CD4-positive, alpha-beta memory T cell (primary cell): Measurements from ENCODE around the gene HAUS2. TPM values are rescaled to one million over a fixed set of nuclear protein-coding genes. Genes with fewer than 3 reads are reported as not detected.
A peak's percentile ranks its signal among the peaks of the same experiment; 100 is the strongest.

ENCODE experiments used
- CTCF ChIA-PET: fragments of 350-600 bp; sonication (Branson Sonifier 250); formaldehyde crosslinking; loops from one replicate; lab custom pipeline; 2021; ENCODE audit warnings: inconsistent platforms; ENCODE audit not compliant: partially characterized antibody; lab: Charles Lee
- POLR2A ChIA-PET: fragments of 350-600 bp; sonication (Branson Sonifier 250); formaldehyde crosslinking; loops from one replicate; lab custom pipeline; 2021; ENCODE audit not compliant: partially characterized antibody; lab: Charles Lee
- DNase-seq, 5 donors: peaks; one replicate each; pipeline versions ENCODE4 v3.0.0 to v3.0.0-alpha.2; 2020 to 2022; ENCODE audit warnings: mixed read lengths in 1 of 5
- H3K27ac ChIP-seq: one replicate; pipeline ENCODE4 v1.7.0; 2013; ENCODE audit warnings: low read depth, low read length
- H3K27me3 ChIP-seq: 2 replicates; pipeline ENCODE4 v1.7.0; 2013; ENCODE audit warnings: mild to moderate bottlenecking, low read length, moderate library complexity; ENCODE audit not compliant: insufficient read depth
- H3K36me3 ChIP-seq: 2 replicates; pipeline ENCODE4 v1.7.0; 2013; ENCODE audit warnings: mild to moderate bottlenecking, low read length, moderate library complexity; ENCODE audit not compliant: insufficient read depth
- H3K4me1 ChIP-seq: 2 replicates; pipeline ENCODE4 v1.7.0; 2013; ENCODE audit warnings: mild to moderate bottlenecking, low read length, moderate library complexity; ENCODE audit not compliant: insufficient read depth
- H3K4me3 ChIP-seq, 2 donors: one replicate each; pipeline ENCODE4 v1.7.0; 2013; ENCODE audit warnings: low read length in 2 of 2, mild to moderate bottlenecking in 1 of 2
- H3K9me3 ChIP-seq, 2 donors: one replicate each; pipeline ENCODE4 v1.7.0; 2013; ENCODE audit warnings: low read length in 2 of 2, control low read depth in 1 of 2; ENCODE audit not compliant: control insufficient read depth in 1 of 2
- H3K27ac Mint-ChIP-seq, 7 donors: one replicate each; pipeline ENCODE4 v1.8.0; 2020 to 2021; ENCODE audit warnings: mixed read lengths in 7 of 7, mild to moderate bottlenecking in 6 of 7, inconsistent platforms in 3 of 7, moderate library complexity in 3 of 7
- H3K27me3 Mint-ChIP-seq, 2 donors: one replicate each; pipeline ENCODE4 v1.8.0; 2020 to 2021; ENCODE audit warnings: mixed read lengths in 2 of 2
- H3K36me3 Mint-ChIP-seq, 2 donors: one replicate each; pipeline ENCODE4 v1.8.0; 2020 to 2021; ENCODE audit warnings: mixed read lengths in 2 of 2, inconsistent platforms in 1 of 2, mild to moderate bottlenecking in 1 of 2
- H3K4me1 Mint-ChIP-seq, 4 donors: one replicate each; pipeline ENCODE4 v1.8.0; 2020 to 2021; ENCODE audit warnings: mixed read lengths in 4 of 4, mild to moderate bottlenecking in 1 of 4
- H3K4me3 Mint-ChIP-seq, 8 donors: one replicate each; pipeline ENCODE4 v1.8.0; 2020 to 2021; ENCODE audit warnings: mixed read lengths in 8 of 8, mild to moderate bottlenecking in 7 of 8, moderate library complexity in 6 of 8, inconsistent platforms in 3 of 8
- H3K9me3 Mint-ChIP-seq, 8 donors: one replicate each; pipeline ENCODE4 v1.8.0; 2020 to 2021; ENCODE audit warnings: mixed read lengths in 8 of 8, mild to moderate bottlenecking in 5 of 8, inconsistent platforms in 3 of 8, moderate library complexity in 1 of 8
- intact Hi-C: fragments of 100-400 bp; cut with micrococcal nuclease; formaldehyde crosslinking; loops from one replicate; pipeline ENCODE4 v1.15.1; 2023
- polyA plus RNA-seq, 2 donors: library from polyadenylated mRNA; unstranded; fragments of 300-500 nt; fragmentation: Illumina TruSeq; gene quantifications; one replicate each; pipeline ENCODE4 v1.2.3, GENCODE V29; 2021
- total RNA-seq, 2 experiments: library from RNA; stranded (reverse); gene quantifications; one replicate each; pipeline ENCODE4 v1.2.3, GENCODE V29; 2021

HAUS2 gene
- total RNA-seq (10 to 100 TPM; 16.4 to 20.0 TPM), polyA plus RNA-seq (10 to 100 TPM; 26.4 to 28.2 TPM)

- Mint-ChIP-seq H3K4me1 (peaks cover 36 to 71% (median 53%) of the 10 kb centered on the region in 4 donors), H3K27ac (peak within 1 kb of the TSS; percentile 87 to 100 (median 98)), H3K4me3 (peak within 1 kb of the TSS; percentile 93 to 100 (median 96)), H3K9me3 (no peaks in the 10 kb centered on the region), H3K27me3 (no peaks in the 10 kb centered on the region), H3K36me3 (peaks cover 12 to 40% of the 10 kb centered on the region in 2 donors)
- peak within 1 kb of the TSS; percentile 88 for H3K27ac ChIP-seq
- ChIA-PET POLR2A (interaction anchor here (0.8 to 5.6 kb wide), 16 partner anchors 10 to 275 kb away, joined by 3 to 60 read pairs (median 4); partner anchors contain the start of genes GANC, SNAP23, STARD9 and TMEM87A), CTCF (interaction anchor here (1.0 to 1.3 kb wide), 3 partner anchors 33 to 103 kb away, joined by 3 to 4 read pairs (median 3); partner anchors contain the start of gene SNAP23)
- H3K27me3 ChIP-seq = no peaks in the 10 kb centered on the region
- intact Hi-C loops = loop anchor here (1.0 to 2.0 kb wide), 4 partner anchors 27 to 102 kb away; partner anchors contain the start of genes STARD9 and ZNF106
- H3K9me3 ChIP-seq = no peaks in the 10 kb centered on the region
- H3K36me3 ChIP-seq = peaks cover 11% of the 10 kb centered on the region
- DNase-seq = peak; percentile 85 to 89 (median 86)
- H3K4me1 ChIP-seq = peaks cover 52% of the 10 kb centered on the region
- peak within 1 kb of the TSS; percentile 92 to 99 for H3K4me3 ChIP-seq
These were observed at the start of gene HAUS2, which contains the start of gene LRRC57 for GRCh38 chr15:42548249-42549031. Gene HAUS2 (plus strand): TSS chr15:42548838. CDS start chr15:42548873, 35 bp downstream. Gene LRRC57 (minus strand): TSS chr15:42548793. CDS start chr15:42548434, 359 bp downstream.

- no peak overlapping the region for H3K27ac ChIP-seq
- H3K27ac Mint-ChIP-seq = peak overlapping the region in 1 of 7 donors; percentile 11
- CTCF ChIA-PET = interaction anchor here (1.2 kb wide), 1 partner anchor 426 kb away, joined by 3 read pairs; no protein-coding TSS in a partner anchor
These were observed 48.6 kb upstream of the HAUS2 start for GRCh38 chr15:42499858-42500609.

DNA sequence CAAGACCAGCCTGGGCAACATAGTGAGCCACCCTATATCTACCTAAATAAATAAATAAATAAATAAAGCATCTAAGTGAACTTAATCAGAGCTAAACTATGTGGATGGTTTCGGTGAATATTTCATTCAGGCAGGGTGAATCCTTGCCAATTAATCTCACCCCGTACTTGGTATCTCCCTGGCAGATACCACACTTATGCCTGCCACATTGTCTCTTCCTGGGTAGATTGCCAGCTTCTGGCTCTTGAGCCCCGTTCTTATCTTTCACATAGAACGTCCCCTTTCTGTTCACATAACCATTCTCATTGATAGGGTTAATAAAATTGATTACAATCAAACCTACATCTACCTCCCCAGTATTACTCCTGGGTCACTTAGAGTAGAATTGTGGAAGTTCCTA is 46.2 kb upstream of the HAUS2 start:
- no peaks in the 10 kb centered on the region for H3K36me3 ChIP-seq
- no peak overlapping the region for H3K27ac Mint-ChIP-seq
- no peak overlapping the region for H3K4me3 Mint-ChIP-seq
- peaks cover 14 to 29% (median 21%) of the 10 kb centered on the region in 4 donors for H3K4me1 Mint-ChIP-seq
- H3K9me3 Mint-ChIP-seq = no peaks in the 10 kb centered on the region
- H3K9me3 ChIP-seq = no peaks in the 10 kb centered on the region
- CTCF ChIA-PET = interaction anchor here (1.4 kb wide), 1 partner anchor 13 kb away, joined by 3 read pairs; no protein-coding TSS in a partner anchor
- POLR2A ChIA-PET = interaction anchor here (1.1 to 1.4 kb wide), 2 partner anchors 12 to 15 kb away, joined by 3 to 7 read pairs; partner anchors contain the start of gene ZNF106
- no peak overlapping the region for H3K27ac ChIP-seq
- peaks cover 0 to 6% of the 10 kb centered on the region in 2 donors for H3K36me3 Mint-ChIP-seq
- intact Hi-C loops = no loop called here
- no peak overlapping the region for H3K4me3 ChIP-seq
- H3K27me3 Mint-ChIP-seq = no peaks in the 10 kb centered on the region
- no peak for DNase-seq
- H3K4me1 ChIP-seq = peaks cover 13% of the 10 kb centered on the region
- no peaks in the 10 kb centered on the region for H3K27me3 ChIP-seq

More at GRCh38 chr15:42499858-42500609, 48.6 kb upstream of the HAUS2 start:
- Histone ChIP-seq H3K4me1 (peaks cover 24% of the 10 kb centered on the region), H3K36me3 (no peaks in the 10 kb centered on the region), H3K4me3 (no peak overlapping the region), H3K27me3 (no peaks in the 10 kb centered on the region), H3K9me3 (no peaks in the 10 kb centered on the region)
- intact Hi-C loops = no loop called here
- Mint-ChIP-seq H3K27me3 (no peaks in the 10 kb centered on the region), H3K4me1 (peaks cover 28 to 53% (median 40%) of the 10 kb centered on the region in 4 donors), H3K4me3 (no peak overlapping the region), H3K9me3 (no peaks in the 10 kb centered on the region), H3K36me3 (peaks cover 0 to 11% of the 10 kb centered on the region in 2 donors)
- POLR2A ChIA-PET = interaction anchor here (2.9 kb wide), 1 partner anchor 9 kb away, joined by 17 read pairs; the partner anchor contains the start of gene ZNF106
- DNase-seq = no peak

GRCh38 chr15:42503825-42504224 is 44.8 kb upstream of the HAUS2 start:
- POLR2A ChIA-PET = interaction anchor here (1.0 kb wide), 2 partner anchors 9 to 13 kb away, joined by 4 to 7 read pairs; partner anchors contain the start of gene ZNF106
- Histone ChIP-seq H3K27me3 (no peaks in the 10 kb centered on the region), H3K4me3 (no peak overlapping the region), H3K9me3 (no peaks in the 10 kb centered on the region), H3K4me1 (peaks cover 6% of the 10 kb centered on the region), H3K36me3 (no peaks in the 10 kb centered on the region), H3K27ac (no peak overlapping the region)
- intact Hi-C loops = no loop called here
- CTCF ChIA-PET = interaction anchor here (1.4 kb wide), 1 partner anchor 14 kb away, joined by 3 read pairs; no protein-coding TSS in a partner anchor
- Mint-ChIP-seq H3K27me3 (no peaks in the 10 kb centered on the region), H3K36me3 (peaks cover 0 to 9% of the 10 kb centered on the region in 2 donors), H3K9me3 (no peaks in the 10 kb centered on the region), H3K27ac (peak overlapping the region in 1 of 7 donors; percentile 18), H3K4me3 (no peak overlapping the region), H3K4me1 (peaks cover 9 to 22% (median 17%) of the 10 kb centered on the region in 4 donors)
- DNase-seq = no peak

DNA sequence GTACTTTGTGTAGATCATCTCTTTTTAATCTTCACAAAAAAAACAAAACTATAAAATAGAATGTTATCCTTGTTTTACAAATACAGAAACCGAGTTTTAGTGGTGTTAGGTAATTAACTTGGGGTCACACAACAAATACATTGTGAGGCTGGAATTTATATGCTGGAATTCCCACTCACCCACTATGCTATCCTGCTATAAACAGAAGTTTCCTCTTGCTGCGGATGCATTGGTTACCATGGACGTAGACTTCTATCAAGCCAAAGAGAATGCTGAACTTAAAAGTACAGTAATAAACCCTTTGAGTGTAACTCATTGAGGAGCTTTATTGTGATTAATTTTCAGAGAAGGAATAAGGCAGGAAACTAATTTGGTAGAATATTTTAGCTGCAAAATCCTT is 44.0 kb upstream of the HAUS2 start:
- Histone ChIP-seq H3K4me3 (no peak overlapping the region), H3K27ac (no peak overlapping the region), H3K9me3 (no peaks in the 10 kb centered on the region), H3K27me3 (no peaks in the 10 kb centered on the region), H3K4me1 (peaks cover 6% of the 10 kb centered on the region), H3K36me3 (no peaks in the 10 kb centered on the region)
- intact Hi-C loops = no loop called here
- ChIA-PET POLR2A (interaction anchor here (1.0 kb wide), 2 partner anchors 9 to 14 kb away, joined by 4 to 7 read pairs; partner anchors contain the start of genes SNAP23 and ZNF106), CTCF (interaction anchor here (0.7 kb wide), 1 partner anchor 609 kb away, joined by 3 read pairs; no protein-coding TSS in a partner anchor)
- Mint-ChIP-seq H3K36me3 (peaks cover 0 to 10% of the 10 kb centered on the region in 2 donors), H3K9me3 (no peaks in the 10 kb centered on the region), H3K27ac (no peak overlapping the region), H3K27me3 (no peaks in the 10 kb centered on the region), H3K4me1 (peaks cover 9 to 20% (median 14%) of the 10 kb centered on the region in 4 donors), H3K4me3 (no peak overlapping the region)
- no peak for DNase-seq

DNA sequence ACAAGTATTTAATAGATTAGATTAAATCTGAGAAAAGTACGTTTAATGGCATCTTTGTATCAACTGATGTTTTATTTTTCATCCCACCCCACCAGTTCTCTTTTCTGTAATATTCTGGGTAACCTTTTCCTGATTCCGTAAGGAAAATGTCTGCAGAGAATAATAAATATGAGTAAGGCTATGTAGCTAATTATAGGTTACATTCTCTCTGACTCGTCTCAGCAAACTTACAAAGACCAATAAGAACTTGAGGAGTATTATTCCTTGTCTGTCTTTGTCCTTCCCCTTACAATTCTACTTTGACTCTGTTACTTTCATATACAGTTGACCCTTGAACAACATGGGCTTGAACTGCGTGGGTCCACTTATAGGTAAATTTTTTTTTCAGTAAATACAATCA is 41.1 kb upstream of the HAUS2 start:
- H3K36me3 ChIP-seq = no peaks in the 10 kb centered on the region
- ChIA-PET POLR2A (no interaction called here), CTCF (no interaction called here)
- H3K4me1 ChIP-seq = peaks cover 8% of the 10 kb centered on the region
- no peak overlapping the region for H3K4me3 Mint-ChIP-seq
- H3K9me3 ChIP-seq = no peaks in the 10 kb centered on the region
- H3K27ac Mint-ChIP-seq = no peak overlapping the region
- no peak for DNase-seq
- no peaks in the 10 kb centered on the region for H3K27me3 Mint-ChIP-seq
- H3K27ac ChIP-seq = no peak overlapping the region
- intact Hi-C loops = no loop called here
- no peaks in the 10 kb centered on the region for H3K9me3 Mint-ChIP-seq
- peaks cover 5 to 11% (median 10%) of the 10 kb centered on the region in 4 donors for H3K4me1 Mint-ChIP-seq
- H3K27me3 ChIP-seq = no peaks in the 10 kb centered on the region
- H3K4me3 ChIP-seq = no peak overlapping the region
- peaks cover 5 to 23% of the 10 kb centered on the region in 2 donors for H3K36me3 Mint-ChIP-seq
